Erythroblast (primary cell): ENCODE measurements around the gene BPIFB6.
"Not testable (repeated sequence)": the region's sequence is repeated elsewhere in the genome, so short reads cannot be mapped to it uniquely, and the experiment has no call there.

Experiments used
- DNase-seq, 2 experiments: peaks; one replicate each; lab custom pipeline; 2025; lab: John Stamatoyannopoulos, UW
- GATA1 ChIP-seq: IDR thresholded peaks from 2 replicates; pipeline ENCODE4 v1.6.1; 2011; ENCODE audit warnings: low read depth, mild to moderate bottlenecking, control low read depth, low read length, moderate library complexity
- POLR2A ChIP-seq: IDR thresholded peaks from 2 replicates; pipeline ENCODE4 v1.6.1; 2011; ENCODE audit warnings: mild to moderate bottlenecking, low read length

Gene BPIFB6

DNA sequence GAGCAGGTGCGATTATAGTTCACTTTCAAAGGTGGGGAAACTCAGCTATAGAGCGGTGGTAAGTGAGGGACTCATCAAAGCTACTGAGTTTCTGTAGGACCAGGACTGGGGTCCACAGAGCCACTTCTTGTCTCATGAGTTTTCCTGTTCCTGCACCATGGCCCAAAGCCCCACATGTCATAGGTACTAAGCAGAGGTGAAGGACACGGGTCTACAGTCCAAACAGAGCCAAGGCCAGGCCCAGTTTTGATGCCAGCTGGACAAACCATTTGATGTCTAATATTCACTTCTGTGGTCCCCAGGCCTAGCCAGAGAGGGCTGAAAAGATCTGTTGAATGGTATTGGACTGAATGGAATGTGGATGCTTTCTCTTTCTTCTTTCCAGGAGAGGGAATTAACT is 11.0 kb downstream of the BPIFB6 start:
- TF ChIP-seq GATA1 (no peak), POLR2A (no peak)
- no peak for DNase-seq

DNA sequence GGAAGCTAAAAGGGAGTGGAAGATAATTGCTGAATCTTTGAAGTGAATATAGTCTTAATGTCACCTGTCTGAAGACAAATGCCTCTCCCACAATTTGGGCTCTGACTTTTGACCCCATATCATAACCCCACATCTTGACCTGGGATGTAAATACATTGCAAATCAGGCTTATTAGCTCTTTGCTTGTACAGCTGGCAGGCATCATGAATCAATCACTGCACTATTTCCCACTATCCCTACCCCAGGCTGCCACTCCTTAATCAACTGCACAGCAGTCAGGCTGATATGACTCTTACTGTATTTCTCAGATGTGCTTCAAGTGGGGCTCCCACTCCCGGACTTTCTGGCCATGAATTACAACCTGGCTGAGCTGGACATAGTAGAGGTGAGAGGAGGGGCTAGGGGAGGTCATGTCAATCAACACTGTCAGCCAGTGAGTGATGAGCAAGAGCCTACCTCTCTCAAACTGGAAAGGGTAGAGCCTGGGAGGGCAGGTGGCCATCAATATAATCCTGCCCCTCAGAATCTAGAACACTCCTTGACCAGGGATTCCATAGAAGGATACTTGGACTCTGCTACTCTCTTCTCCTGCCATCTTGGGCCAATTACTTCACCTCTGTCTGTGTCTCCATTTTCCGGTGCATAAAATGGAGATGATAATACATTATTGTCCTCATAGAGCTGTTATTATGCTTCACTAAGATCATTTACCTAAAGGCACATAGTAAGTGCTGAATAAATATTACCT is 11.7 kb downstream of the BPIFB6 start:
- DNase-seq = no peak
- no peak for TF ChIP-seq GATA1
- TF ChIP-seq POLR2A = no peak

GRCh38 chr20:33043731-33044181 is 12.3 kb downstream of the BPIFB6 start:
- no peak for DNase-seq
- TF ChIP-seq GATA1 = no peak
- TF ChIP-seq POLR2A = no peak

- not testable (repeated sequence) for DNase-seq
Measured at GRCh38 chr20:33045129-33045721, 13.8 kb downstream of the BPIFB6 start.

DNA sequence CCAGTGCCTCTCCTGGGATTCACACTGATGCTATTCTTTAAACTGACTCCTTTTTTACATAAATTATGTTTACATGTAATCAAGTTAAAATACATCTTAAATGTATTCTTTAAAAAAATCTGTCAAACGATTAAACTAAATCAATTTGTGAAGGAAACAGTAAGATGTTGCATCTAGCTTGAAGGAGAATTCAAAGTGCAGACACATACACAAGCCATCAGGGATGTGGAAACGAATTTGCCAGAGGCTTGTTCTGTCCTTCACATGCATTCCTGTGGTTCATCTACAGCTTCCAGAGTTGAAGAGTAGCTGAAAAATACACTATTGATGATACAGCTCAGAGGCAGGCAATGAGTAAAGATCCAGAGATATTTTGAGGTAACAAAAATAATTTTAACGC is 15.0 kb downstream of the BPIFB6 start:
- no peak for DNase-seq

GRCh38 chr20:33051333-33051732 is 19.9 kb downstream of the BPIFB6 start:
- TF ChIP-seq GATA1 (no peak), POLR2A (no peak)
- DNase-seq = no peak

More for the DNA sequence above, 15.0 kb downstream of the BPIFB6 start:
- TF ChIP-seq GATA1 (no peak), POLR2A (no peak)

DNA sequence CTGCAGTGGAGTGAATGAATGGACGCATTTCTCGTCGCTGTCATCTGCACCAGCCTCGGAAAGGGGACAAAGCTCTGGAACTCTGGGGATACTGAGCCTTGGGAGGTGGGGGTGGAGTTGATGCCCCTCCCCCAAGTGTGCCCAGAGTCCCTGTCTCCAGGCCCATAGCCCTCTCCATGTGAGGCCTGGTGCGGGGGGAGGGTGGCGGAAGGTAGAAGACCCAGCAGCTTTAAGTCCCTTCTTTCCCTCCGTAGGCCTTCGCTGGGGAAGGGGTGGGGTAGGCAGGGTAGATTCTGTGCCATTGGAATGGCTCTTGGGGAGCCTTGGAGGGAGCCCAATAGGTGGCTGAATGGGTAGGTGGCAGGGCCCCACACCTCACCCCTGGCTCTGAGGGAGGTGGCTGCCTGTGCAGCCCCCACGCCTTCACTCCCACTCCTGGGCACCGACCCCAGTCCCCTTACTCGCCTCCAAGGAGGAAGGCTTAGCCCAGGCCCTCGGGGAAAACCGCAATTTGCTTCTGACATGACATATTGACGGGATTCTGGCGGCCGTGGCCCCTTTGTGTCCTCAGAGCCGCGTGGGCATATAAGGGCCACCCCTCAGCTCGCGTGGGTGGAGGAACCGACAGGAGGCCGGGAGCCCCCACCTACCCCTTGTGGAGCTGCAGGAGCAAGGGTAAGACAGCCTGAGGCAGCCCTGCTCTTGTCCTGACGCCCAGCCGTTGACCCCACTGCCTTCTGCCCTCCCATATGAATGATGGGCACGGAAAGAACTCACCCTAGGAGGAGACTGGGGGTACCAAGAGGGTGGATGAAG is 22.1 kb downstream of the BPIFB6 start, which contains the start of gene BPIFB3:
BPIFB3 (plus strand) TSS at position 613 of the 816 bp plus-strand sequence. CDS start 1,533 bp downstream, outside the sequence.
- no peak for TF ChIP-seq GATA1
- no peak for TF ChIP-seq POLR2A
- no peak for DNase-seq

- TF ChIP-seq GATA1 (no peak), POLR2A (no peak)
- DNase-seq = no peak
Measured at GRCh38 chr20:33054381-33054780, 22.9 kb downstream of the BPIFB6 start.

- DNase-seq = no peak
- TF ChIP-seq GATA1 (no peak), POLR2A (no peak)
Measured at GRCh38 chr20:33054791-33055190, 23.3 kb downstream of the BPIFB6 start.

GRCh38 chr20:33059136-33059535 is 27.7 kb downstream of the BPIFB6 start:
- TF ChIP-seq GATA1 (no peak), POLR2A (no peak)

GRCh38 chr20:33059741-33060390 is 28.4 kb downstream of the BPIFB6 start:
- no peak for DNase-seq
- no peak for TF ChIP-seq POLR2A
- no peak for TF ChIP-seq GATA1

More at GRCh38 chr20:33059136-33059535, 27.7 kb downstream of the BPIFB6 start:
- no peak for DNase-seq

- no peak for TF ChIP-seq GATA1
- DNase-seq = no peak
Measured at GRCh38 chr20:33061658-33062028, 30.2 kb downstream of the BPIFB6 start.

DNA sequence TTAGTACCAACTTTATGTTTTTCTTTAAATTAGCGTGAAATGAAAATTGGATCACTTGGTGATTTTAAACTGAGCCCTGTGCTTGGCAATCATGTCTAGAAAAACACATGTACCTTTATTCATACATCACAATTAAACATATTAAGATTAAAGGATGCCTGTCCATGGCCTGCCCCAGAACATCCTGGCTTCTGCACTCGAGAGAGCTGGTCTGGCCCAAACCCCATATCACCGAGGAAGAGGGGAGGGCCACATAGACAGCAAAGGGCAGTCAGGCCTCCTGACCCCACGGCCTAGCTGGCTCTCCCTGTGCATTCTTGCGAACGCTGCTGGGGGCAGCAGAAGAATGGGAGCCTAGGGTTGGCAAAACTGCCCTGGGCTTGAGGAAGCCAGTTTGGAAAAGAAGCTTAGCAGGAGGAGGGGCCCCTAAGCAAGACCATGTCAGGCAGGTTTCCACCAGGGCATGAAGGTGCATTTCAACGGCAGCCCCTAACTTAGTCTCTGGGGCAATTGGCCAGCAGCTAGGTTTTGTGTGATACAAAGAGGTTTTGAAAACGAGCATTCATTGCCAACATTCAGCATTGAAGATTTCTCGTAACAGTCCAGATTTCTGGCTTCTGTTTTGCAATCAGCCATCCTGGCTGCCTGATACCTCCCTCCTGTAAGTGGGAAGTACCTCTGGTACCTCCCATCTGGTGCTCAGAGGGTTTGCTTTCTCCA is 30.8 kb downstream of the BPIFB6 start:
- TF ChIP-seq POLR2A = no peak
- DNase-seq = no peak
